Caco-2 (cell line): ENCODE measurements around the gene CLDN20. TPM values are rescaled to one million over a fixed set of nuclear protein-coding genes. Genes with fewer than 3 reads are reported as not detected.

Source experiments
- BruUV-seq: library from RNA; stranded (reverse); fragments of 400-500 nt; replicated peaks from 2 replicates; lab custom pipeline; 2021; lab: Mats Ljungman, UMichigan
- CTCF ChIA-PET: fragments of 300-600 bp; sonication (Branson Sonifier 250); formaldehyde crosslinking; loops from one replicate; lab custom pipeline; 2022; ENCODE audit warnings: antibody characterized with exemption; lab: Charles Lee
- POLR2A ChIA-PET: fragments of 300-600 bp; sonication (Branson Sonifier 250); formaldehyde crosslinking; loops from one replicate; lab custom pipeline; 2022; ENCODE audit warnings: antibody characterized with exemption; lab: Charles Lee
- DNase-seq, 2 experiments: peaks; one replicate each; pipeline versions ENCODE4 v3.0.0 to v3.0.0-alpha.2; 2020 to 2022
- H3K27me3 ChIP-seq: replicated peaks from 2 replicates; pipeline ENCODE4 v1.6.0; 2011; ENCODE audit warnings: low read length; ENCODE audit not compliant: control insufficient read depth, insufficient read depth
- H3K36me3 ChIP-seq: 2 replicates; pipeline ENCODE4 v1.5.1; 2011; ENCODE audit warnings: low read length; ENCODE audit not compliant: control insufficient read depth, insufficient read depth
- H3K4me1 ChIP-seq: fragments of 250-450 bp; sonication (Bioruptor Pico); 2 replicates; pipeline ENCODE4 v1.5.1; 2020; ENCODE audit warnings: mild to moderate bottlenecking
- H3K4me3 ChIP-seq: 2 replicates; pipeline ENCODE4 v1.5.1; 2011; ENCODE audit warnings: low read depth, mild to moderate bottlenecking, control low read depth, low read length
- H3K9me3 ChIP-seq: fragments of 250-450 bp; sonication (Bioruptor Pico); 2 replicates; pipeline ENCODE4 v1.5.1; 2020; ENCODE audit warnings: mild to moderate bottlenecking, moderate library complexity
- H3K27ac Mint-ChIP-seq: one replicate; pipeline ENCODE4 v1.8.0; 2022; ENCODE audit warnings: mixed read lengths; ENCODE audit not compliant: unreplicated experiment
- H3K27me3 Mint-ChIP-seq: one replicate; pipeline ENCODE4 v1.8.0; 2022; ENCODE audit warnings: mixed read lengths; ENCODE audit not compliant: insufficient read depth, unreplicated experiment
- H3K36me3 Mint-ChIP-seq: one replicate; pipeline ENCODE4 v1.8.0; 2022; ENCODE audit warnings: mild to moderate bottlenecking, mixed read lengths; ENCODE audit not compliant: insufficient read depth, unreplicated experiment
- H3K4me1 Mint-ChIP-seq: one replicate; pipeline ENCODE4 v1.8.0; 2022; ENCODE audit warnings: low read depth, mixed read lengths; ENCODE audit not compliant: unreplicated experiment
- H3K4me3 Mint-ChIP-seq: one replicate; pipeline ENCODE4 v1.8.0; 2022; ENCODE audit warnings: mild to moderate bottlenecking, moderate library complexity, mixed read lengths; ENCODE audit not compliant: unreplicated experiment
- H3K9me3 Mint-ChIP-seq: one replicate; pipeline ENCODE4 v1.8.0; 2022; ENCODE audit warnings: mixed read lengths; ENCODE audit not compliant: unreplicated experiment
- CTCF ChIP-seq, 2 experiments: fragments of 200-600 bp in 1 of 2; IDR thresholded peaks; 1 replicate in 1 of 2; 2 replicates in 1 of 2; pipeline versions ENCODE4 v1.5.1 to v1.8.0; 2011 to 2022; ENCODE audit warnings: antibody characterized with exemption in 1 of 2, control low read depth in 1 of 2, inconsistent platforms in 1 of 2, low read depth in 1 of 2, low read length in 1 of 2, mild to moderate bottlenecking in 1 of 2, moderate library complexity in 1 of 2; ENCODE audit not compliant: insufficient read depth in 1 of 2, severe bottlenecking in 1 of 2, unreplicated experiment in 1 of 2
- intact Hi-C: fragments of 100-400 bp; cut with micrococcal nuclease; formaldehyde crosslinking; loops from one replicate; pipeline ENCODE4 v1.10.0; 2022; ENCODE audit not compliant: unreplicated experiment
- total RNA-seq: library from RNA; stranded (reverse); gene quantifications from 2 replicates; pipeline ENCODE4 v1.2.3, GENCODE V29; 2022

The CLDN20 gene
- total RNA-seq, 1 experiment from 2014 or later: not detected

- no peak for DNase-seq
- no peaks in the 10 kb centered on the region for H3K27me3 Mint-ChIP-seq
- H3K27me3 ChIP-seq: no peaks in the 10 kb centered on the region
- intact Hi-C loops: loop anchor here (5.0 kb wide), 2 partner anchors 88 to 338 kb away; no protein-coding TSS in a partner anchor
- H3K4me3 Mint-ChIP-seq: no peak overlapping the region
- peaks cover 15% of the 10 kb centered on the region for H3K36me3 Mint-ChIP-seq
- no peak for TF ChIP-seq CTCF (IDR thresholded peaks at IDR 0.05; ENCODE audit: insufficient read depth in 1 of 2, low read depth in 1 of 2, low read length in 1 of 2, severe bottlenecking in 1 of 2, unreplicated experiment in 1 of 2)
- H3K4me3 ChIP-seq: no peak overlapping the region
- H3K36me3 ChIP-seq: peaks cover 1% of the 10 kb centered on the region
- no peaks in the 10 kb centered on the region for H3K4me1 Mint-ChIP-seq
- no peaks in the 10 kb centered on the region for H3K9me3 Mint-ChIP-seq
- no TSS peak for BruUV-seq
- no peak overlapping the region for H3K27ac Mint-ChIP-seq
- H3K9me3 ChIP-seq: no peaks in the 10 kb centered on the region
- H3K4me1 ChIP-seq: peaks cover 5% of the 10 kb centered on the region; the same call in 1 of the 2 replicates
- ChIA-PET POLR2A (interaction anchor here (0.8 kb wide), 1 partner anchor 48 kb away, joined by 3 read pairs; no protein-coding TSS in a partner anchor), CTCF (interaction anchor here (0.6 kb wide), 1 partner anchor 337 kb away, joined by 3 read pairs; no protein-coding TSS in a partner anchor)
These were observed 994 bp downstream of the CLDN20 start for GRCh38 chr6:155264693-155265320.

DNA sequence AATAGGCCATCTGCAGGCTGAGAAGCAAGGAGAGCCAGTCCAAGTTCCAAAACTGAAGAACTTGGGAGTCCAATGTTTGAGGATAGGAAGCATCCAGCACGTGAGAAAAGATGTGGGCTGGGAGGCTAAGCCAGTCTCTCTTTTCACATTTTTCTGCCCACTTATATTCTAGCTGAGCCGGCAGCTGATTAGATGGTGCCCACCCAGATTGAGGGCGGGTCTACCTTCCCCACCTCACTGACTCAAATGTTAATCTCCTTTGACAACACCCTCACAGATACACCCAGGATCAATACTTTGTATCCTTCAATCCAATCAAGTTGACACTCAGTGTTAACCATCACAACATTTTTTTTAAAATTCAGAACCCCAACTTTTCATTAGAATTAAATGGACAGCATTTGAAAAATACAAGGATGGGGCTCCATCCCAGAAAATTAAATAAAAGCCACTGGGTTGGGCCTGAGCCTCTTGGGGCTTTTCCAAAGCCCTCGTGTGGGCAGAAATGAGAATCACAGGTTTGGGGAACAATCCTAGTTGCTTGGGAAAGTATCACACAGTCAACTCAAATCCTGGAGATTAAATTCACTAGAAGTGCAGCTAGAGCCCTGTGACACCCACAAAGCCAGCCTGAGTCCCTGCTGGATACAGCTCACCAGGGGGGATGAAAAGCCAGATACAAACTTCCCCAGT, 2.2 kb downstream of the CLDN20 start:
- TF ChIP-seq CTCF (IDR thresholded peaks at IDR 0.05; ENCODE audit: insufficient read depth in 1 of 2, low read depth in 1 of 2, low read length in 1 of 2, severe bottlenecking in 1 of 2, unreplicated experiment in 1 of 2): no peak
- CTCF ChIA-PET: no interaction called here
- Mint-ChIP-seq H3K27ac (no peak overlapping the region), H3K36me3 (peaks cover 19% of the 10 kb centered on the region), H3K9me3 (no peaks in the 10 kb centered on the region), H3K4me1 (no peaks in the 10 kb centered on the region), H3K4me3 (no peak overlapping the region), H3K27me3 (no peaks in the 10 kb centered on the region)
- H3K36me3 ChIP-seq: peaks cover 1% of the 10 kb centered on the region
- DNase-seq: no peak
- POLR2A ChIA-PET: interaction anchor here (0.8 kb wide), 1 partner anchor 47 kb away, joined by 3 read pairs; no protein-coding TSS in a partner anchor
- H3K9me3 ChIP-seq: no peaks in the 10 kb centered on the region
- BruUV-seq: no TSS peak
- no peak overlapping the region for H3K4me3 ChIP-seq
- H3K27me3 ChIP-seq: no peaks in the 10 kb centered on the region
- intact Hi-C loops: loop anchor here (5.0 kb wide), 2 partner anchors 89 to 339 kb away; no protein-coding TSS in a partner anchor
- peaks cover 5% of the 10 kb centered on the region; the same call in 1 of the 2 replicates for H3K4me1 ChIP-seq

GRCh38 chr6:155267411-155267810, 3.6 kb downstream of the CLDN20 start:
- DNase-seq: no peak
- Mint-ChIP-seq H3K9me3 (no peaks in the 10 kb centered on the region), H3K4me3 (no peak overlapping the region), H3K4me1 (peaks cover under 1% of the 10 kb centered on the region), H3K27ac (no peak overlapping the region), H3K36me3 (peaks cover 19% of the 10 kb centered on the region), H3K27me3 (no peaks in the 10 kb centered on the region)
- Histone ChIP-seq H3K4me3 (no peak overlapping the region), H3K27me3 (no peaks in the 10 kb centered on the region), H3K9me3 (no peaks in the 10 kb centered on the region), H3K4me1 (peaks cover 5% of the 10 kb centered on the region; the same call in 1 of the 2 replicates), H3K36me3 (peaks cover 1% of the 10 kb centered on the region)
- TF ChIP-seq CTCF (IDR thresholded peaks at IDR 0.05; ENCODE audit: insufficient read depth in 1 of 2, low read depth in 1 of 2, low read length in 1 of 2, severe bottlenecking in 1 of 2, unreplicated experiment in 1 of 2): no peak
- POLR2A ChIA-PET: no interaction called here
- no TSS peak for BruUV-seq
- intact Hi-C loops: loop anchor here (5.0 kb wide), 2 partner anchors 90 to 340 kb away; no protein-coding TSS in a partner anchor
- CTCF ChIA-PET: interaction anchor here (1.3 kb wide), 1 partner anchor 90 kb away, joined by 3 read pairs; no protein-coding TSS in a partner anchor
